H9 (cell line): ENCODE data around the gene VPS35L. TPM values are rescaled to one million over a fixed set of nuclear protein-coding genes. Genes with fewer than 3 reads are reported as not detected.

Experiments
- DNase-seq: peaks from one replicate; pipeline ENCODE4 v3.0.0-alpha.2; 2017
- H2AFZ ChIP-seq: one replicate; pipeline ENCODE4 v1.6.1; 2013; ENCODE audit warnings: mild to moderate bottlenecking, low read length, control low read depth, moderate library complexity
- H2AK5ac ChIP-seq: 2 replicates; pipeline ENCODE4 v1.6.1; 2013; ENCODE audit warnings: low read length, control low read depth, mixed read lengths; ENCODE audit not compliant: insufficient read length
- H2BK120ac ChIP-seq: one replicate; pipeline ENCODE4 v1.6.1; 2013; ENCODE audit warnings: low read depth, mild to moderate bottlenecking, low read length, control low read depth, inconsistent platforms; ENCODE audit not compliant: poor library complexity, severe bottlenecking
- H2BK12ac ChIP-seq: 2 replicates; pipeline ENCODE4 v1.6.1; 2013; ENCODE audit warnings: low read length, control low read depth, mixed read lengths, low read depth; ENCODE audit not compliant: insufficient read length
- H2BK15ac ChIP-seq: 2 replicates; pipeline ENCODE4 v1.6.1; 2013; ENCODE audit warnings: low read depth, low read length, control low read depth
- H2BK20ac ChIP-seq: one replicate; pipeline ENCODE4 v1.6.1; 2013; ENCODE audit warnings: low read depth, mild to moderate bottlenecking, low read length, control low read depth, inconsistent platforms; ENCODE audit not compliant: poor library complexity, severe bottlenecking
- H2BK5ac ChIP-seq: 2 replicates; pipeline ENCODE4 v1.6.1; 2013; ENCODE audit warnings: low read length, control low read depth, mixed read lengths; ENCODE audit not compliant: insufficient read length
- H3K14ac ChIP-seq: 2 replicates; pipeline ENCODE4 v1.6.1; 2013; ENCODE audit warnings: low read length, control low read depth; ENCODE audit not compliant: insufficient read depth
- H3K18ac ChIP-seq: 2 replicates; pipeline ENCODE4 v1.6.1; 2013; ENCODE audit warnings: low read depth, mild to moderate bottlenecking, mixed read lengths, low read length, control low read depth; ENCODE audit not compliant: insufficient read length
- H3K23ac ChIP-seq: 2 replicates; pipeline ENCODE4 v1.6.1; 2013; ENCODE audit warnings: low read length, control low read depth, mixed read lengths, low read depth; ENCODE audit not compliant: insufficient read length
- H3K23me2 ChIP-seq: 2 replicates; pipeline ENCODE4 v1.6.1; 2013; ENCODE audit warnings: low read depth, mild to moderate bottlenecking, mixed read lengths, low read length, control low read depth; ENCODE audit not compliant: insufficient read length, poor library complexity, severe bottlenecking
- H3K27ac ChIP-seq: 2 replicates; pipeline ENCODE4 v1.5.1; 2013; ENCODE audit warnings: low read length, control low read depth, mixed read lengths, low read depth; ENCODE audit not compliant: insufficient read length
- H3K27me3 ChIP-seq: 2 replicates; pipeline ENCODE4 v1.6.1; 2013; ENCODE audit warnings: low read length, control low read depth, inconsistent platforms; ENCODE audit not compliant: insufficient read depth
- H3K4ac ChIP-seq: 2 replicates; pipeline ENCODE4 v1.6.1; 2013; ENCODE audit warnings: low read depth, mild to moderate bottlenecking, control low read depth, inconsistent platforms, low read length, moderate library complexity
- H3K4me1 ChIP-seq: 2 replicates; pipeline ENCODE4 v1.6.1; 2013; ENCODE audit warnings: low read length, control low read depth, inconsistent platforms; ENCODE audit not compliant: insufficient read depth
- H3K4me2 ChIP-seq: 2 replicates; pipeline ENCODE4 v1.6.1; 2013; ENCODE audit warnings: low read length, control low read depth, mixed read lengths; ENCODE audit not compliant: insufficient read length, insufficient read depth
- H3K56ac ChIP-seq: 2 replicates; pipeline ENCODE4 v1.6.1; 2013; ENCODE audit warnings: low read depth, mild to moderate bottlenecking, mixed read lengths, low read length, control low read depth; ENCODE audit not compliant: insufficient read length
- H3K79me1 ChIP-seq: 2 replicates; pipeline ENCODE4 v1.6.1; 2013; ENCODE audit warnings: low read depth, mild to moderate bottlenecking, moderate library complexity, low read length, control low read depth, inconsistent platforms; ENCODE audit not compliant: insufficient read depth, poor library complexity, severe bottlenecking
- H3K79me2 ChIP-seq: 2 replicates; pipeline ENCODE4 v1.6.1; 2013; ENCODE audit warnings: low read length, control low read depth, inconsistent platforms; ENCODE audit not compliant: insufficient read depth
- H3K9ac ChIP-seq: 2 replicates; pipeline ENCODE4 v1.6.1; 2013; ENCODE audit warnings: low read length, control low read depth, mixed read lengths; ENCODE audit not compliant: insufficient read length; ENCODE audit errors: extremely low read depth
- H3K9me3 ChIP-seq: one replicate; pipeline ENCODE4 v1.6.1; 2013; ENCODE audit warnings: low read depth, low read length, inconsistent platforms; ENCODE audit not compliant: control insufficient read depth
- H3T11ph ChIP-seq: one replicate; pipeline ENCODE4 v1.6.1; 2013; ENCODE audit warnings: mild to moderate bottlenecking, low read length, control low read depth, inconsistent platforms
- H4K20me1 ChIP-seq: one replicate; pipeline ENCODE4 v1.6.1; 2013; ENCODE audit not compliant: control insufficient read depth, insufficient read length, insufficient read depth
- H4K5ac ChIP-seq: 2 replicates; pipeline ENCODE4 v1.6.1; 2013; ENCODE audit warnings: low read depth, mild to moderate bottlenecking, mixed read lengths, low read length, control low read depth; ENCODE audit not compliant: insufficient read length
- H4K8ac ChIP-seq: replicated peaks from 2 replicates; pipeline ENCODE4 v1.6.1; 2013; ENCODE audit warnings: low read length, control low read depth, mixed read lengths, low read depth; ENCODE audit not compliant: insufficient read length
- H4K91ac ChIP-seq: 2 replicates; pipeline ENCODE4 v1.6.1; 2013; ENCODE audit warnings: low read depth, mild to moderate bottlenecking, moderate library complexity, mixed read lengths, low read length, control low read depth; ENCODE audit not compliant: insufficient read length
- H3K27ac Mint-ChIP-seq, 3 experiments: 2 replicates in 2 of 3; 3 replicates in 1 of 3; pipeline ENCODE4 v1.8.0; 2020 to 2021; ENCODE audit warnings: mixed read lengths in 3 of 3, mild to moderate bottlenecking in 1 of 3, moderate library complexity in 1 of 3
- H3K27me3 Mint-ChIP-seq: 2 replicates; pipeline ENCODE4 v1.8.0; 2021; ENCODE audit warnings: low read depth, mild to moderate bottlenecking, moderate library complexity, mixed read lengths
- H3K36me3 Mint-ChIP-seq, 3 experiments: 2 replicates in 2 of 3; 3 replicates in 1 of 3; pipeline ENCODE4 v1.8.0; 2020 to 2021; ENCODE audit warnings: low read depth in 3 of 3, mixed read lengths in 3 of 3; ENCODE audit not compliant: insufficient read depth in 1 of 3
- H3K4me1 Mint-ChIP-seq, 2 experiments: 2 replicates each; pipeline ENCODE4 v1.8.0; 2020; ENCODE audit warnings: mixed read lengths in 2 of 2
- H3K4me3 Mint-ChIP-seq, 2 experiments: 2 replicates in 1 of 2; 3 replicates in 1 of 2; pipeline ENCODE4 v1.8.0; 2020 to 2021; ENCODE audit warnings: mild to moderate bottlenecking in 2 of 2, mixed read lengths in 2 of 2, moderate library complexity in 1 of 2
- H3K9me3 Mint-ChIP-seq, 2 experiments: 2 replicates in 1 of 2; 3 replicates in 1 of 2; pipeline ENCODE4 v1.8.0; 2020; ENCODE audit warnings: mild to moderate bottlenecking in 2 of 2, mixed read lengths in 2 of 2, moderate library complexity in 1 of 2
- whole genome bisulfite sequencing: extraction: QIAGEN DNeasy Blood & Tissue Kit; methylation state at CpG from one replicate; pipeline ENCODE4 v1.1.7; 2013; ENCODE audit warnings: missing lambda C conversion rate, low lambda C conversion rate, mixed read lengths; ENCODE audit not compliant: insufficient read length; ENCODE audit errors: extremely low coverage; 5-methylcytosine and 5-hydroxymethylcytosine counted together
- total RNA-seq: library from RNA; stranded (reverse); gene quantifications from 2 replicates; pipeline ENCODE4 v1.2.1, GENCODE V29; 2021
- TF ChIP-seq, protein P1 (sequence below): fragments of 200-600 bp; sonication (generic); conservative IDR thresholded peaks from 3 replicates; pipeline ENCODE4 v1.8.0; 2021; ENCODE audit warnings: antibody characterized with exemption, mild to moderate bottlenecking

VPS35L gene
- total RNA-seq, 1 experiment from 2014 or later, result 58.4 TPM

DNA sequence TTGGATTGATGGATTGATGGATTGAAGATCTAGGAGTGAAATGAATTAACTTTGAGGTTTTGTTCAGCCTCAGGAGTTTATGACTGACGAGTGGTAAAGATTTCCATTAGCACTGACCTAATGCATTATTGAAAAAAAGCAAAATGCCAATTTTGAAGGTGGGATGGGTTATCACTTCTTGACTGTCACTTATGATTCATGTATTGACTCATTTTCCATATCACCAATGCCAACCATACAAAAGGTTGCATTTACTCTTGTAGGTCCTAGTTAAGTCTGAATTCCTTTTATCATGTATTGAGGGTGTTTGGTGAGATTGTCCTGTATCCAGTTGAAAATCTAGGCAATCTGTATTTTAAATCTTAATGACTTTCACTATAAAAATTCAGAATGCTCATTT, 104.9 kb downstream of the VPS35L start:
- H3K27me3 Mint-ChIP-seq, result no peaks in the 10 kb centered on the region
- Histone ChIP-seq H3K56ac (no peak overlapping the region), H4K91ac (no peak overlapping the region), H2BK20ac (no peak overlapping the region), H4K5ac (no peak overlapping the region), H3K9ac (no peak overlapping the region), H3K27me3 (no peaks in the 10 kb centered on the region), H2BK15ac (no peak overlapping the region), H3K18ac (no peak overlapping the region), H2BK12ac (no peak overlapping the region), H2BK120ac (no peak overlapping the region), H3K23ac (no peak overlapping the region), H2BK5ac (no peak overlapping the region), H4K20me1 (no peaks in the 10 kb centered on the region), H3K79me2 (no peaks in the 10 kb centered on the region), H2AK5ac (no peak overlapping the region), H4K8ac (no peak overlapping the region), H3K23me2 (no peaks in the 10 kb centered on the region), H3T11ph (no peak overlapping the region), H3K4me2 (no peak overlapping the region), H2AFZ (no peak overlapping the region), H3K4me1 (no peaks in the 10 kb centered on the region), H3K9me3 (no peaks in the 10 kb centered on the region), H3K14ac (no peak overlapping the region), H3K79me1 (no peaks in the 10 kb centered on the region), H3K27ac (no peak overlapping the region), H3K4ac (no peak overlapping the region)
- H3K4me1 Mint-ChIP-seq, result peaks cover 5 to 15% of the 10 kb centered on the region in 2 experiments
- no peak overlapping the region for H3K27ac Mint-ChIP-seq
- no peak for DNase-seq
- peaks cover 11 to 18% of the 10 kb centered on the region in 2 experiments; a peak in 4 of 5 replicates for H3K9me3 Mint-ChIP-seq
- WGBS, result no CpG with 5 or more reads among the region's 1 CpG
- peaks cover 17 to 45% (median 41%) of the 10 kb centered on the region in 3 experiments for H3K36me3 Mint-ChIP-seq
- H3K4me3 Mint-ChIP-seq, result no peak overlapping the region
- TF ChIP-seq, protein P1, sequence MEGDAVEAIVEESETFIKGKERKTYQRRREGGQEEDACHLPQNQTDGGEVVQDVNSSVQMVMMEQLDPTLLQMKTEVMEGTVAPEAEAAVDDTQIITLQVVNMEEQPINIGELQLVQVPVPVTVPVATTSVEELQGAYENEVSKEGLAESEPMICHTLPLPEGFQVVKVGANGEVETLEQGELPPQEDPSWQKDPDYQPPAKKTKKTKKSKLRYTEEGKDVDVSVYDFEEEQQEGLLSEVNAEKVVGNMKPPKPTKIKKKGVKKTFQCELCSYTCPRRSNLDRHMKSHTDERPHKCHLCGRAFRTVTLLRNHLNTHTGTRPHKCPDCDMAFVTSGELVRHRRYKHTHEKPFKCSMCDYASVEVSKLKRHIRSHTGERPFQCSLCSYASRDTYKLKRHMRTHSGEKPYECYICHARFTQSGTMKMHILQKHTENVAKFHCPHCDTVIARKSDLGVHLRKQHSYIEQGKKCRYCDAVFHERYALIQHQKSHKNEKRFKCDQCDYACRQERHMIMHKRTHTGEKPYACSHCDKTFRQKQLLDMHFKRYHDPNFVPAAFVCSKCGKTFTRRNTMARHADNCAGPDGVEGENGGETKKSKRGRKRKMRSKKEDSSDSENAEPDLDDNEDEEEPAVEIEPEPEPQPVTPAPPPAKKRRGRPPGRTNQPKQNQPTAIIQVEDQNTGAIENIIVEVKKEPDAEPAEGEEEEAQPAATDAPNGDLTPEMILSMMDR, result no peak
